Stimulated activated CD8-positive, alpha-beta memory T cell treated with anti-CD3 and anti-CD28 coated beads, Interleukin-7, amount 100 ng/mL, for 4 hours (primary cell): ENCODE measurements around the gene LRRC74B.
"Not testable (repeated sequence)": the region's sequence is repeated elsewhere in the genome, so short reads cannot be mapped to it uniquely, and the experiment has no call there.

Source experiments
- DNase-seq, 2 donors: peaks; one replicate each; pipeline ENCODE4 v3.0.0-alpha.2; 2020; ENCODE audit warnings: low read depth in 2 of 2

LRRC74B gene

DNA sequence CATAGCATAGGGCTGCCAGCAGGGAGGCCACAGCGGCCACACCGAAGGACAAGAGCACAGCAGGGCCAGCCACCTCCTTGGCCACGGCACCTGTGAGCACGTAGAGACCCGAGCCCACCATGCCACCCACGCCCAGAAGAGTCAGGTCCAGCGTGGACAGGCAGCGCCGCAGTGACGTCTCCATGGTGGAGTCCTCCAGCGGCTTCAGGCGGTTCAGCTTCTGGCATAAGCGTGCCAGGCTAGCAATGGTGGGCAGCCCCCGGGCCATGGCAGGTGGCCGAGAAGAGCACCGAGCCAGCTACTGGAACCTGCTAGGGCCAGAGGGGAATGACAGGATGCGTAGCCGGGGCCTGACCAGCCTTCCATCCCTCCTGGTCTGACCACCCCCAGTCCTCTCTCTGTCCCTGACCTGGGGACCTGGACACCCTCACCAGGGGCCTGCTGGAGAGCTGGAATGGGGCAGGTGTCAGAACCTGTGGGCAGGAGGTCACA lies 14.2 kb upstream of the LRRC74B start:
- DNase-seq: no peak

DNA sequence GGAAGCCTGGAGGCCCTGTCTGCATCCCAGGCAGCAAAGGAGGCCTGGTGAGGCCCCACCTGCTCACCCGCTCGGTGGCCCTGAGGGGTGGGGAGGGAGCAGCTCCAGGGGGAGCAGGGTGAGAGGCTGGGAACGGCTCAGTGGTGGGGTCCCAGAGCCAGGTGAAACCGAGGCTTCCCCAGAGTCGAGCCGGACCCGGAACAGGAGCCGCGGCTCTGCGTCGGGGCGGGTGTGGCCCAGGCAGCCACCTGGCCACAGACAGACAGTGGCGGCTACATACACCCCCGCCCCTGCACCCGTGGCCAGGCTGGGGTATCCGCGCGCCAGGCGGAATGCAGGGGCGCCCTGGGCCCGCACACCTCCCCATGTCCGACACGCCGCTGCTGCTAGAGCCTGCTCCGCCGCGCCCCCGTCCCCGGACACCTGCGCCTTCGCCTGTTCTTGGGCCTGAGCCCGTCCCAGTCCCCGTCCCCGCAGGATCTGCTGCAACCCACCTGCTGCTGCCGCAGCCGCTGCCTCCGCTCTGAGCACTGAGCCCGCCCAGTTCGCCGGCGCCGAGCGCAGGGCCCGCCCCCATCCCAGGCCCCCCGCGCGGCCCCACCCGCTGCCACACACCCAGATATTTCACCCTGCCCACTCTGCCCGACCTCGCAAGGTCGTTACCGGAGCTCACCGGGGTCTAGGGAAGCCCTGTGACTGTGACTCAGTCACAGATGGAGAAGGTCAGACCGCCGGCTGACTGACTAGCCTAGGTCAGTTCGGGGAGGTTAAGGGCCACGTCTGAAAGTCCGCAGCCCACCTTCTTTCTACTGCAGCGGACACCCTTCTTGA lies 13.5 kb upstream of the LRRC74B start, which contains the start of gene SLC7A4:
SLC7A4 (minus strand) TSS at position 525 of the 831 bp plus-strand sequence. CDS start 749 bp downstream, outside the sequence.
- no peak for DNase-seq

DNA sequence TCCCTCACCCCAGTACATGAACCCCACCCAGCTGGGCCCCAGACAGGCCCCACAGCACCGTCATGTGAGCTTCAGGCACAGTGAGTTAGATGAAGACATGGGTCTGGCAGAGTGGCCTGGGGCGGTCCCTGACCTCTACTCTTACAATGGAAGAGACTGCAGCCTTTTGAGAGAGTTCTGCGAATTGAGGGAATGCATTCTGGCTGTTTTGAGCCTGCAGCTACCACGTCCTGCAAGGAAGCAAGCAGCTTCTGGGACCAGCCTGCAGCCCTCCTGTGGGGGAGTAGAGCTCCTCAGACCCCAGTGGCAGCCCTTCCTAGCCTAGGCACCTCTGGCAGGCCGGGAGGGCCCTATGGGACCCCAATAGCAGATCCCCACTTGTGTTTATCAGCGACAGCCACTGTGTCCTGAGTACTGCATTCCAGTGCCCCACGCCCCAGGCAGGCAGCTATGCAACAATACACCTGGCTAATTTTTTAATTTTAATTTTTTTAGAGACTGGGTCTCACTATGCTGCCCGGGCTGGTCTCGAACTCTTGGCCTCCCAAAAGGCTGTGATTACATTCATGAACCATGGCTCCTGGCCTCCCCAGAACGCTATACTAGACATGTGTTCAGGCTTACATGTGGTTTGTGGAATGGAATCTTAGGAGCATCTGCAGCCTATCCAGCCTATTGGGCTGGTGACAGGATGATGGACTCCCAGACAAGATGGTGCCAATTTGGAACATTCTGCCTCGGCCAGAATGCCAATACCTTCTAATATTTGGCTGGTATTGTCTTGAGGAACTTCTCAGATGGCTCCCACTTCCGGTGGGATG lies 12.7 kb upstream of the LRRC74B start:
- DNase-seq: no peak

DNA sequence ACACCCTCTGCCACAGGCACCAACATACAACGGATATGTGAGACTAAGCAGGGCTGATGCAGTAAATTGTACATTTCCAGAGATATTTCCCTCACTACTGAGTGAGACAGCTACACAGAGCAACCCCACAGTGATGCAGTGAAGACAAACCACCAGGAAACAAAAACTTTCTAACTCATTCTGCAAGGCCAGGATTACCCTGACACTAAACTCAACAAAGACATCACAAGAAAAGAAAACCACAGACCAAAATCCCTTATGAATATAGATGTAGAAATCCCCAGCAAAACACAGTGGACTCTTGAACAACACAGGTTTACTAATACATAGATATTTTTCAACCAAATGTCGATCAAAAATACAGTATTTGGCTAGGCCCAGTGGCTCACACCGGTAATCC lies 11.9 kb upstream of the LRRC74B start:
- DNase-seq: no peak

DNA sequence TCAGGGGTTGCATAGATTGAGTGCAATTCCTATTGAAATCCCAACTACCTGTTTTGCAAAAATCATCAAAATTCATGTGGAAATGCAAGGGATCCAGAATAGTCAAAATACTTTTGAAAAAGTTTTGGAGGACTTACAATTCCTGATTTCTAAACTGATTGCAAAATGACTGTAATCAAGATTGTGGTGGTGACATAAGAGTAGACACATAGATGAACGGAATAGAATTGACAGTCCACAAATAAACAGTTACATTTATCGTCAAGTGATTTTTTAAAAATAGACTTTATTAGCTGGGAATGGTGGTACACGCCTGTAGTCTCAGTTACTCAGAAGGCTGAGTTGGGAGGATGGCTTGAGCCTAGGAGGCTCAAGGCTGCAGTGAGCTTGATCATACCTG lies 10.8 kb upstream of the LRRC74B start:
- DNase-seq: no peak

DNA sequence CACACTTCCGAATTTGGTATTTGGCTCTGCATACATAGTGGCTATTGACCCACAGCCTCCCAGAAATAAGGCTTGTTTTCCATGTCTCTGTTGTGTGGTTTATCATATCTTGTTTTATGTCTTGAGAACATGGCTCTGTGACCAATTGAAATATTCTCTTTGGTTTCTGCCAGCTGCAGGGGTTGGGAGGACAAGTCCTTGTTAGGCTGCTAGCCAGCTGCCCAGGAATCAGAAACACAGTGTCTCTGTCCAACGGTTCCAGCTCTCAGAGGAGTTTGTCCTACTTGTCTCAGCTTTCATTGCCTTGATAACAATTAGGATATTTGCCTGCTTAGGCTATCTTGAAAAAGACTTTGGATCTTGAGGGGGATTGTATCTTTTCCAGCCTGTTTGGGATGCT lies 7.3 kb upstream of the LRRC74B start:
- DNase-seq: no peak

DNA sequence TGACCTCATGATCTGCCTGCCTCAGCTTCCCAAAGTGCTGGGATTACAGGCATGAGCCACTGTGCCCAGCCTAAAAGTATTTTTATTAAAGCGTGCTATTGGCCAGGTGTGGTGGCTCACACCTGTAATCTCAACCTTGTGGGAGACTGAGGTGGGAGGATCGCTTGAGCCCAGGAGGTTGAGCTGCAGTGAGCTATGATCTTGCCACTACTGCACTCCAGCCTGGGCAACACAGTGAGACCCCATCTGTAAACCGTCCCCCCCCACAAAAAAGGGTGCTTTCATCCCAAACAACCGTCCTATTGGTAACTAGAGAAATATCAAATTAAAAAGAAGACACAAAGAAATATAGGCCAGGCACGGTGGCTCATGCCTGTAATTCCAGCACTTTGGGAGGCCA lies 6.6 kb upstream of the LRRC74B start:
- DNase-seq: not testable (repeated sequence)

DNA sequence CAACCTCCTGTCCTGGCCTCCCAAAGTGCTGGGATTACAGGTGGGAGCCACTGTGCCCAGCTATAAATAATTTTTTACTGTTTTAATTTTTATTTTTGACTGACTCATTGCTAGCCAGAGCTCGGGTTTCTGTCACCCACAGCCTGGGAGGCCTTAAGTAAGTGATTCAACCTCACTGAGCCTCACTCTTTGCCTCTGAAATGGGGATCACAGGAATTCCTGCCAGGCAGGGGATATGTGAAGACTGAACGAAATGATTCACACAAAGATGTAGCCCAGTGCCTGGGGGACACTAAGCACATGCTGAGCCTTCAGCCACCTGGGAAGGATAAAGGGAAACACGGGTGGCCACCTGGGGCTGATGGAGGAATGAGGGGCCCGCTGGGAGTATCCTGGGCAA lies 3.8 kb upstream of the LRRC74B start:
- DNase-seq: no peak

DNA sequence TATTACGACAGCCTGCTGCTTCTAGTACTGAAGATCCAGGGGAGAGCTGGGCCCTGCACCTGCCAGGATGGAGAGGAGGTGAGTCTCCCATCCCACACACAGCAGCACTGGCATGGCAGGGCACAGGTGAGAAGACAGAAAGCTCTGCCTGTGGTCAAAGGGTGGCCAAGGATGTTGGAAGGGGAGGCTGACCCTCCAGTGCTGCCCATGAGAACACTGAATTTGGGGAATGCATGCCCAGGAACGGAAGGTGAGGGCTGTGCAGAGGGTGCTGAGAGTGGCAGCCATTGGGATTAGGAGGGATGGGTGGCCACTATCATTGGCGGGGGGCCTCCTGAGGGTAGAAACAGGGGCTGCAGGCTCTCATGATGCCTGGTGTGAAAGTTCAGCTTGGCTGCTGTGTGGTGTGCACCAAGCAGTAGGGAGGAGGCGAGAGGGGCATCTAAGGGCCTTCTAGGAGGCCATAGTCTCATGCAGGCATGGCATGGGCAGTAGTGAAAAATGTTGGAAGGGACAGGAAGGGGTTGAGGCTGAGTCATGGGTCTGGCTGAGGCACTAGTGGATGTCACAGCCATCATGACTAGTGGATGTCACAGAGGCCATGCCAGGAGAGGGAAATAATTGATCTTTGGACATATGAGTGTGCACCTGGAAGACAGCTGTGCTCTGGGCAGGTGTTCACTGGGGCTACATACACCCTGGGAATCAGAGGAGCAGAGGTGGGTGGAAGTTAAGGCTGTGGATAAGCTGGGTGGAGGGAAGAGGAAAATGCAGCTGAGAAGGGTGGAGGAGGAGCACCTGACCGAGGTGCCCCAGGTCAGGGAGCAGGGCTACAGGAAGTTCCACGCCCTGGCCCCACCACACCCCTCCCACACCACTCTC lies 2.5 kb upstream of the LRRC74B start:
- no peak for DNase-seq

DNA sequence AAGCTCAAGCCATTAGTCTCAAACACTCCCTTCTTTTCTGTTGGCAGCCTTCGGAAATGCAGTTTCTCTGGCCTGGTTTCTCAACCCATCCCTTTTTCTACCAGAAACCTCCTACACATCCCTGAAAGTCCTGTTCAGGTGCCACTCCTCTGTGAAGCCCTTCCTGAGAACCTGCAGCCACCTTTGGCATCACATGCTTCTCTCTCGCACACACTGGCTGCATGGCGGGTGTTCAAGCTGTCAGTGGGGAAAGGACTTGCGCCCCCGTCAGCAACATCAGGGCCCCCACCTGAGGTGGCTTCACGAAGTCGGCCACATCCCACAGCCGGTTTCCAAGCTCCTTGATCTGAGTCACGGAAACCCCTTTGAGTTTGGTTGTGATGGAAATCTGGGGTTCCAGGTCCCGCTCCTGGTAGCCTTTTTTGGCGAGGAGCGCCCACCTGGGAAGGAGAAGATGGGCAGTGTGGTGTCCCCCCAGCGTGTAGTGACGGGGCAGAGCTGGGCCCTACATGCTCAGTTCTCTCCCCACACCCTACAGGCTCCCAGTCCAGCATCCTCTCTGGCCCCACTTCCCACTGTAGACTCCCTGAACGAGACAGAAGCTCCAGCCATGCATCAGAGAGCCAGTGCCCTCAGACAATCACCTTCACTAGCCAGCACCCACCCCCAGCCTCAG lies 1.7 kb upstream of the LRRC74B start:
- DNase-seq: no peak

DNA sequence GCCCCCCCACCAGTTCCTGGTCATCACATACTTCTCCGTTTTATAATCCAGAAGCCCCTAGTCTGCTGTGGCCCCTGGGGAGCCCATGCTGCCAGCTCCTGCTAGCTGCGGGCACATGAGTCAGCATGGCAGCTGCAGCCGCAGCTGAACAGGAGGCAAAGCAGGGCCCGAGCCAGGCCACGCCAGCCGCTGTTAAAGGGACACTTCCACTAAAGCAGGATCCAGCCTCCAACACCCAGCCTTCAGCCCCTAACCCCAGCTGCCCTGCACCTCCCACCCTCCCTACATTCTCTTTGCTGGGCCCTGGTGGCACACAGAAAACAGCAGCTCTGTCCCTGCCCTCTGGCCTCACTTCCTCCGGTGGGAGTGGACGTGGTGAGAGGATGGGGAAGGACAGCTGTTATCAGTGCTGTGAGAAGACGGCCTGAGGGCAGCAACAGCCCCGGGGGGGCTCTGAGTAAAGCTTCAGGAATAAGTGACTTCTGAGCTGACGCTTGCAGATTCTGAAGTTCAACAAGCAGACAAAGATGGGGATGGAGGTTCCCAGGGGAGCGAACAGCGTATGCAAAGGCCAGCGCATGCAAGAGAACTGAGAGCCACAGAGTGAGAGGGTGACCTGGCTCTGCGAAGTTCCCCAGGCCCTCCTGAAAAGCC lies 688 bp upstream of the LRRC74B start:
- no peak for DNase-seq

DNA sequence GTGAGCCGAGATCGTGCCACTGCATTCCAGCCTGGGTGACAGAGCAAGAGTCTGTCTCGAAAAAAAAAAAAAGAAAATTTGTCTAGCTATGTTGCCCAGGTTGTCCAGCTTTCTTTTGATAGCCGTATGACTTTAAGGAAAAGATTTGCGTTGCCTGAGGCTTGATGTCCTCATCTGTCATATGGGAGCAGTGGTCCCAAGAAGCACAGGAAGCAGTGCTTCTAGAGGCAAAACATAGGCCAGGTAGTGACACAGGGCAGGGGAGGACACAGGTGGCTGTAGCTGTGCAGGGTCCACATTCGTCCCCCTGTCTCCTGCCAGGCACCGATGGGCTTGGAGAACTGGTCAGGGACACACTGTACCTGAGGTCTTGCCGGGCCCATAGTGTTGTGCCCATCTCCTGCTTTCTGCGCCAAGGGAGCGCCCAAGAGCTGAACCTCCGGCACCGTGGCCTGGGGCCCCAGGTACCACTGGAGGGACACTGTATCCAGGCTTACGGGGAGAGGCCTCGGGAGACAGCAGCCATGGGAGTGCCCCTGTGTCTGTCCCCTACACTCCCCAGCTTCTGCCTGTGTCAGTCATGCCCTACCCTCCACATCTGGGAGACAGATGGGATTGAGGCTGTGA lies 1.4 kb downstream of the LRRC74B start:
- no peak for DNase-seq

DNA sequence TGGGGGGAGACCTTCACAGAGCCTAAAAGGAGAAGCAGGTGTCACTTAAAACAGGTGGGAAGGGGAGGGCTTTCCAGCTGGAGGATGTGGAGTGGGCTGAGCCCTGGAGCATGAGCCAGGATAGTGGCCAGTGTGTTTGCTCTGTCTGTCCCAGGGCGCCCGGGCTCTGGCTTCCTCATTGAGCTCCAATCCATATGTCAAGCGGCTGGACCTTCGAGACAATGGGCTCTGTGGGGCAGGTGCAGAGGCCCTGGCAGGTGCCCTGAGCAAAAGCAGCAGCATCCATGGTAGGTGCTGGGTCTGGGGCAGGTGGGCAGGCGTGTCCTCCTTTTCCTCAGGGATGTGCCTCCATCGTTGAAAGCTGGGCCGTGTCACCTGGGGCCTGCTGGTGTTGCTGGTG lies 2.0 kb downstream of the LRRC74B start:
- no peak for DNase-seq

DNA sequence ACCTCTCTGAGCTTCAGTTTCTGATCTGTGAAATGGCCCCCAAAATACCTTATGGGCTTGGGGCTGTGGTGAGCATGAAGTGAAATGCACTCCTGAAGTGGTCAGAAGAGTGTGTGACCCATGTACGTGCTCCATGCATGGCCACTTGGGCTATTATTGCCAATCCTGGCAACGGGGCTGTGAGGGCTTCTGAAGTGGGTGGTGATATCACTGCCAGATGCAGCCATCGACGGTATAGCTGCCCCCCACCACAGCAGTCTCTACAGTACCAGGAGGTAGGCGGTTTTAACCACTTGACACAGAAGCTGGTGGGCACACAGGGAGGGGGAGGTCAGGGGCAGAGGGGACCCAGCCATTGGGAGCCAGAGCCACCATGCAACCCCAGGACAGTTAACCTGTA lies 2.7 kb downstream of the LRRC74B start:
- not testable (repeated sequence) for DNase-seq

DNA sequence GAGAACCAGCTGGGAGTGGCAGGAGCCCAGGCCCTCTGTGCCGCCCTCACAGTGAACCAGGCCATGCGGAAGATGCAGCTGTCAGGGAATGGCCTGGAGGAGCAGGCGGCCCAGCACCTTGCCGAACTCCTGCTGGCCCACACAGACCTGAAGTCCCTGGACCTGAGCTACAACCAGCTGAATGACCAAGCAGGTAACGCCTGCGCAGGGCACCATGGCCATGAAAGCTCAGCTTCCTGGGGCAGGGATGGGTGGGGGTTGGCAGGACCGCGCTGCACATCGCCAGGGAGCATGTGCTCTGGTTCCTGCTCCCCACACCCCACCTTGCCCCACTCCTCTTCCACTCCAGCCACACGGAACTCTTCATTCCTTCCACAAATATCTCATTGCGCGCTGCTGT lies 3.2 kb downstream of the LRRC74B start:
- DNase-seq: not testable (repeated sequence)

DNA sequence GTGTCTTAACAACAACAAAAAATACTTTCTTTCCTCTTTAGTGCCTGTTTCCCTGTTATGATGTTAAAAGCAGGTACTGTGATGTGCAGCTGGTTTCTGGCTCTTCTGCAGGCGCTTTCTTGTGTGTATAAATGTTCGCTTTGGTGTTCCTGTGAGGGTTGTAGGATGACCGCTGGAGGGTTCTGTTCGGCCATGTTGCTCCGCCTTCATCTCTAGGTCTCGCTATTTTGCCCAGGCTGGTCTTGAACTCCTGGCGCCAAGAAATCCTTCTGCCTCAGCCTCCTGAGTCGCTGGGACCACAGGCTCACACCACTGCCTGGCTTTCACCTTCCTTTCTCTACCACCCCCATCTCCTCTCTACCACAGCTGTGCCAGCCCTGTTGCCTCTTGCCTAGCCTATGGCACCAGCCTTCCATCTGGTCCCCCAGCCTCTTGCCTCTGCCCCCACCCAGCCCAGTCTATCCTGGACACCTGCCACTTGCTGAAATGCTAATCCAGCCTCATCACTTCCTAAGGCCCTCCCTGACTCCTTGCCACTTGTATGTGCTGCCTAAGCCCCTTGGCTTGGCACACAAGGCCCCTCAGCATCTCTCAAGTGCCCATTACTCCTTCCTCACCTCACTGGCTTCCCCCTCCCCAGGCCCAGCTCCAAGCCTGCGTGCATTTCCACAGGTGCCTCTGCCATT lies 5.5 kb downstream of the LRRC74B start:
- no peak for DNase-seq

DNA sequence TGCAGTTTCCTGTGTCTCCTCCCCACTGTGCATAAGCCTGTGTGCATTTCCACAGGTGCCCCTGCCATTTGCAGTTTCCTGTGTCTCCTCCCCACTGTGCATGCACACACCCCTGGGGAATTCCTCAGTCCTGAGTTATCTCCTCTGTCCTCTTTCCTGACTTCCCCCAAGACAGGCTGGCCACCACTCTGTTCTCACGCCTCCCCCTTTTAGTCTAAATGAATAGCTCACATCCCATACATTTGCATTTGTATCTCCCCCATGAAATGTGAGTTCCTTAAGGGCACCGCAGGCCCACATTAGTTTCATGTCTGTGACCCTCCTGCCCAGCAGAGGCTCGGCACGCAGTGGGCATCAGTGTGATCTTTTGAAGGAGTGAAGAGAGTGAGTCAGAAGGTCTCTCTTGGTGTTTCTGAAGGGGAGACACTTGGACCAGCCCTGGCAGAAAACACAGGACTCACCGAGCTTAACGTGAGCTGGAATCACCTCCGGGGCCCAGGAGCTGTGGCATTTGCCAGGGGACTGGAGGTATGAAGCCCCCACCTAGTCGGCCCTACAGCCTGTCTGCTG lies 6.2 kb downstream of the LRRC74B start:
- no peak for DNase-seq

DNA sequence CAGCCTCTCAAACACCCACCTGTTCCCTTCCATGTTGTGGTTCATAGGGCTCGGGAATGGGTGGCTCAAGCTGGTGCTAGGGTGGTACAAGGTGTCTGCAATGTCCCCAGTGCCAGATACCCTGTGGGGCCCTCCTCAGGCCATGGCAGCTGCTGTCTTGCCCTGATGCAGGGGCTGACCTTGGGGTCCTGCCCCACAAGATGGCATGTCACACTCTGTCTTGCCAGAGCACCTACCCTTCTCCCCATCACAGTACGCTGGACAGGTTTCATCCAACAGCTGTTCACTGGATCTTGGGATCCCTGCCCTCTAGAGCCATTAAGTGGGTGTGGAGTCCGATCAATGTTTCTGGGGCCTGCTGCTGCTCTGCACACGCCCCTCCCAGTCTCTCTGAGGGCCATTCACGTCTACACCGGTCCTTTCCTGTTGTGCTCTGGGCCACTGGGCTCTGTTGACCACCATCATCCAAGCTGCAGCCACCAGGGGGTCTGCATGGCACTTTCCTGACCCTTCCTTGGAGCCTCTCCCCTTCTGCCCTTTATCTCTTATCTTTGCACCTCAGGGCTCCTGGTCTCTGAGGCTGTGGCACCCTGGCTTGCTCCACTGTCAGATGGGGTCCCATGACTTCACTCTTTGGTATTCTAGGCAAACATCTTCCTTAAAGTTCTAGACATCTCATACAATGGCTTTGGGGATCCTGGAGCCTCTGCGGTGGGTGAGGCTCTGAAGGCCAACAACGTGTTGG lies 7.1 kb downstream of the LRRC74B start:
- no peak for DNase-seq
